ENCODE results near the gene TGDS. TPM values are rescaled to one million over a fixed set of nuclear protein-coding genes. Genes with fewer than 3 reads are reported as not detected.
A peak's percentile ranks its signal among the peaks of the same experiment; 100 is the strongest.

The TGDS gene
- total RNA-seq, 1 donor from 2014 or later = 7.2 TPM

- no peaks in the 10 kb centered on the region for H3K9me3 Mint-ChIP-seq (ENCODE audit: unreplicated experiment)
- no peak overlapping the region for H3K4me3 Mint-ChIP-seq (ENCODE audit: unreplicated experiment)
- no peak for TF ChIP-seq CTCF (IDR thresholded peaks at IDR 0.05)
- no peak for DNase-seq (ENCODE audit: extremely low spot score, unreplicated experiment)
- no peaks in the 10 kb centered on the region for H3K27me3 Mint-ChIP-seq (ENCODE audit: unreplicated experiment)
- peaks cover 5% of the 10 kb centered on the region for H3K4me1 Mint-ChIP-seq (ENCODE audit: unreplicated experiment)
- H3K36me3 Mint-ChIP-seq (ENCODE audit: unreplicated experiment) = no peaks in the 10 kb centered on the region
- no peak overlapping the region for H3K27ac Mint-ChIP-seq (ENCODE audit: unreplicated experiment)
Measured at GRCh38 chr13:94553766-94554165, 42.2 kb downstream of the TGDS start.

- no peaks in the 10 kb centered on the region for H3K36me3 Mint-ChIP-seq (ENCODE audit: unreplicated experiment)
- H3K4me3 Mint-ChIP-seq (ENCODE audit: unreplicated experiment) = no peak overlapping the region
- H3K4me1 Mint-ChIP-seq (ENCODE audit: unreplicated experiment) = peaks cover 12% of the 10 kb centered on the region
- DNase-seq (ENCODE audit: extremely low spot score, unreplicated experiment) = no peak
- no peaks in the 10 kb centered on the region for H3K27me3 Mint-ChIP-seq (ENCODE audit: unreplicated experiment)
- no peak for TF ChIP-seq CTCF (IDR thresholded peaks at IDR 0.05)
- H3K27ac Mint-ChIP-seq (ENCODE audit: unreplicated experiment) = no peak overlapping the region
- no peaks in the 10 kb centered on the region for H3K9me3 Mint-ChIP-seq (ENCODE audit: unreplicated experiment)
Measured at GRCh38 chr13:94552095-94552494, 43.9 kb downstream of the TGDS start.

GRCh38 chr13:94550062-94550738 is 45.8 kb downstream of the TGDS start:
- Mint-ChIP-seq H3K27ac (ENCODE audit: unreplicated experiment) (peak overlapping the region; percentile 96), H3K4me3 (ENCODE audit: unreplicated experiment) (peak overlapping the region; percentile 93), H3K9me3 (ENCODE audit: unreplicated experiment) (no peaks in the 10 kb centered on the region), H3K36me3 (ENCODE audit: unreplicated experiment) (no peaks in the 10 kb centered on the region), H3K4me1 (ENCODE audit: unreplicated experiment) (peaks cover 12% of the 10 kb centered on the region), H3K27me3 (ENCODE audit: unreplicated experiment) (no peaks in the 10 kb centered on the region)
- no peak for DNase-seq (ENCODE audit: extremely low spot score, unreplicated experiment)
- no peak for TF ChIP-seq CTCF (IDR thresholded peaks at IDR 0.05)

- Mint-ChIP-seq H3K9me3 (ENCODE audit: unreplicated experiment) (no peaks in the 10 kb centered on the region), H3K36me3 (ENCODE audit: unreplicated experiment) (no peaks in the 10 kb centered on the region), H3K4me3 (ENCODE audit: unreplicated experiment) (peak overlapping the region; percentile 93), H3K27ac (ENCODE audit: unreplicated experiment) (peak overlapping the region; percentile 96), H3K27me3 (ENCODE audit: unreplicated experiment) (no peaks in the 10 kb centered on the region), H3K4me1 (ENCODE audit: unreplicated experiment) (peaks cover 12% of the 10 kb centered on the region)
- peak; percentile 97 for DNase-seq (ENCODE audit: extremely low spot score, unreplicated experiment)
- no peak for TF ChIP-seq CTCF (IDR thresholded peaks at IDR 0.05)
Measured at GRCh38 chr13:94549232-94550061, 46.5 kb downstream of the TGDS start.

- Mint-ChIP-seq H3K4me3 (ENCODE audit: unreplicated experiment) (peak overlapping the region; percentile 93), H3K27ac (ENCODE audit: unreplicated experiment) (peak overlapping the region; percentile 96), H3K4me1 (ENCODE audit: unreplicated experiment) (peaks cover 18% of the 10 kb centered on the region), H3K27me3 (ENCODE audit: unreplicated experiment) (no peaks in the 10 kb centered on the region), H3K36me3 (ENCODE audit: unreplicated experiment) (no peaks in the 10 kb centered on the region), H3K9me3 (ENCODE audit: unreplicated experiment) (no peaks in the 10 kb centered on the region)
- peak; percentile 28 for TF ChIP-seq CTCF (IDR thresholded peaks at IDR 0.05)
- DNase-seq (ENCODE audit: extremely low spot score, unreplicated experiment) = no peak
Measured at GRCh38 chr13:94548821-94549231, 47.1 kb downstream of the TGDS start.
